ENCODE results near the gene CYB561D2.

CYB561D2 gene

DNA sequence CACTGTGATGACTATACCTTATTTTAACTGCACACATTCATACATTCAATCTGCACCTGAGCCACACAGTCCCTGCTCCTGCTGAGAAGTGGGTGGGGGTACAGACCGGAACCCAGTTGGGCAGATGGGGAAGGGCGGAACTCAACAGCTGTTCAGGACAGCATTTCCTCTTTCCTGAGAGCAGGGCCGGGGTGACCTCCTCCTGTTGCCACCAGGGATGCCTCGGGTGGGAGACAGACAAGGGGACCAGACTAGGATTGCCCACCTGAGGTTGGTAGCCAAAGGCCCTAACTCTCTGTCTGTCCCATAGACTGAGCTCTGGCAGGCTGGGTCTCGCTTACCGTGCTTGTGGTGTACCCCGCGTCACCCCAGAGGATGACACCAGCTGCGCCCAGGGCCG lies 32.0 kb upstream of the CYB561D2 start:
- peak overlapping the region in 1 of 2 donors; percentile 74 for H3K4me3 ChIP-seq (ENCODE audit: low read depth in 1 of 2, low read length in 2 of 2)
- H3K9ac ChIP-seq (ENCODE audit: low read length) = peak overlapping the region; percentile 35
- H3K36me3 ChIP-seq (ENCODE audit: insufficient read depth, low read length) = peaks cover 20% of the 10 kb centered on the region
- H3K9me3 ChIP-seq (ENCODE audit: low read length) = no peaks in the 10 kb centered on the region
- peaks cover 44% of the 10 kb centered on the region for H3K4me1 ChIP-seq (ENCODE audit: insufficient read depth, low read length)
- no peaks in the 10 kb centered on the region for H3K27me3 ChIP-seq (ENCODE audit: control insufficient read depth in 1 of 2, insufficient read depth in 2 of 2, low read length in 2 of 2)
- H3K27ac ChIP-seq (ENCODE audit: low read depth, low read length) = no peak overlapping the region

DNA sequence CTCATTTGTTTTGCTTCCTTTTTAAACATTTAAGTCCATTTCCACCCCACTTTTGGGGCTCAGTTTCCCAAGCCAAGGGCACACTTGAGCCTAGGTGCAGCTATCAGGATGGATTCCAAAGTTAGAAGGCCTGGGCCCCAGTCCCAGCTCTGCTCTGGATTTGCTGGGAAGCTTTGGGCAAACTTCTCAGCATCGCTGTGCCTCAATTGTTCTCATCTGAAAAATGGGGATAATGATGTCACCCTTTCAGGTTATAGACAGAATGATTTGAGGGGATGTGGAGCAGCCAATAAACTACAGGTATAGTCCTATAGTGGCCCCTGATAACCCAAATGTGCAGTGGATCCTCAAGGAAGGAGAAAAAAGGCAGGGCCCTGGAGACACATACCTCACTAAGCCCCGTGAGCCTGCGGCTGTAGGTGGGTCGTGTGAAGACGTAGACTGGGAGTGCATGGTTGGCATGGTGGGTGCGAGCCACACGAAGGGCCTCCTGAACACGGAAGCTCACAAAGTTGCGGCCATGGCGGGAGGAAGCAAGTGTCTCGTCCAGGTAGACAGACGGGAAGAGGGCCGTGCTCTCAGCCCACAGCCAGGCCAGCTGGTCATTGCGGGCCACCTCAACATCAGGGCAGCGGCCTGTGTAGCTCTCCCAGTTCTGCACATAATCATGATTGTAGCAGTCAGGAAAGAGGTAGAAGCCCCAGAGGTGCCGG lies 31.3 kb upstream of the CYB561D2 start:
- Histone ChIP-seq H3K9ac (ENCODE audit: low read length) (peak overlapping the region; percentile 35), H3K9me3 (ENCODE audit: low read length) (no peaks in the 10 kb centered on the region), H3K27me3 (ENCODE audit: control insufficient read depth in 1 of 2, insufficient read depth in 2 of 2, low read length in 2 of 2) (no peaks in the 10 kb centered on the region), H3K27ac (ENCODE audit: low read depth, low read length) (no peak overlapping the region), H3K4me3 (ENCODE audit: low read depth in 1 of 2, low read length in 2 of 2) (peak overlapping the region in 1 of 2 donors; percentile 74), H3K36me3 (ENCODE audit: insufficient read depth, low read length) (peaks cover 20% of the 10 kb centered on the region), H3K4me1 (ENCODE audit: insufficient read depth, low read length) (peaks cover 48% of the 10 kb centered on the region)

DNA sequence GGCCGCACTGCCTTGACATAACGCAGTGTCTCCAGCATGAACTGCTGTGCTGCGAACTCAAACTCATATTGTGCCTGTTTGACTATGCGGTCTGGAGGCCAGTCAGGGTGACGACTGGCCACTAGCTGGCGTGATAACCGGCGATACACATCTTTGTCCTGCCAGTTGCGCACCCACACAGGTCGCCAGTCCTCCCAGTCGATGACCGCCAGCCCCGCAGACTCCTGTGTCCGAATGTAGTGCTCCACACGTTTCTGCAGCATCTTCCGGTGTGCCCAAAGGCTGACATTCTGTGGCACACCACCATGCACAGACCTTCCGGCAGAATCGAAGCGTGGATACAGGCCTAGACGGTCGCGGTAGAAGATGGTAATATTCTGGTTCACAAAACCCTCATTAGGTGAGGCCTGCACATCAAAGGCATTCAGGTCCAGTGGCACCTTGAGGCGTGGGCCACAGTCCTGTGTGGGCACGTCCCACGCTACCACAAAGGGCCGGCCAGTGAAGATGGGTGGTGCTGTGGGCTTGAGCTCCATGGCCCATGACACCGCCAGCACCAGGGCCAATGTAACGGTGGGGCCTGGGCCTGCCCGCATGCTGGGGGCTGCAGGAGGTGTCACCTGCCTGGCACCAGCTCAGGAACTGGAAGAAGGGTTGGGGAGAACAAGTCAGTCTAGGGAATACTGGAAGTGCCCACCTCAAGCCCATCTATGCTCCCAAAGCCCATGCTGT lies 30.6 kb upstream of the CYB561D2 start:
- Histone ChIP-seq H3K36me3 (ENCODE audit: insufficient read depth, low read length) (peaks cover 22% of the 10 kb centered on the region), H3K9me3 (ENCODE audit: low read length) (no peaks in the 10 kb centered on the region), H3K27ac (ENCODE audit: low read depth, low read length) (peak overlapping the region; percentile 83), H3K4me3 (ENCODE audit: low read depth in 1 of 2, low read length in 2 of 2) (peak overlapping the region; percentile 74 to 91), H3K9ac (ENCODE audit: low read length) (peak overlapping the region; percentile 71), H3K4me1 (ENCODE audit: insufficient read depth, low read length) (peaks cover 53% of the 10 kb centered on the region), H3K27me3 (ENCODE audit: control insufficient read depth in 1 of 2, insufficient read depth in 2 of 2, low read length in 2 of 2) (no peaks in the 10 kb centered on the region)

DNA sequence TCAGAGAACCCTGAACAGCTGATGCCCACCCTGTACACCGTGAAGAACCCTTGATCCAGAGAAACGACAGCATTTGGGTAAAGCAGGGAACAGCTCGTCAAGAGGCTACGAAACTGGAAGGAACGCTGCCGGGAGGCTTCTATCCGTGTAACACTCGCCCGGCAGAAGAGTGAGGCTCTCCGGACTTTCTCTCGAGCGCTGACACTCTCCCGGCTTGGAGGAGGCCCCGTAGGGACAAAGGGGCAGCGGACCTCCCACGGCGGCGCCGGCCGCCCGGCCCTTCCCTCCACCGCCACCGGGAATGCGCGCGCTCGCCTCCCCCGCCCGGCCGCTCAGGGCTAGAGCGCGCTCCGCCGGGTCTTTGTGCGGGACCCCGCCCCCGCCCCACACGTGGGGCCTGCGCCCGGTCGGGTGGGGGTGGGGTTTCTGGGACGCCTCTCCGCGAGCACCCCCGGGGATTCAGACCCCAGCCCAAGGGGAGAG lies 29.8 kb upstream of the CYB561D2 start:
- H3K9ac ChIP-seq (ENCODE audit: low read length) = peak overlapping the region; percentile 71
- peak overlapping the region; percentile 83 for H3K27ac ChIP-seq (ENCODE audit: low read depth, low read length)
- H3K4me1 ChIP-seq (ENCODE audit: insufficient read depth, low read length) = peaks cover 53% of the 10 kb centered on the region
- H3K27me3 ChIP-seq (ENCODE audit: control insufficient read depth in 1 of 2, insufficient read depth in 2 of 2, low read length in 2 of 2) = no peaks in the 10 kb centered on the region
- H3K36me3 ChIP-seq (ENCODE audit: insufficient read depth, low read length) = peaks cover 29% of the 10 kb centered on the region
- H3K4me3 ChIP-seq (ENCODE audit: low read depth in 1 of 2, low read length in 2 of 2) = peak overlapping the region; percentile 74 to 91
- no peaks in the 10 kb centered on the region for H3K9me3 ChIP-seq (ENCODE audit: low read length)

DNA sequence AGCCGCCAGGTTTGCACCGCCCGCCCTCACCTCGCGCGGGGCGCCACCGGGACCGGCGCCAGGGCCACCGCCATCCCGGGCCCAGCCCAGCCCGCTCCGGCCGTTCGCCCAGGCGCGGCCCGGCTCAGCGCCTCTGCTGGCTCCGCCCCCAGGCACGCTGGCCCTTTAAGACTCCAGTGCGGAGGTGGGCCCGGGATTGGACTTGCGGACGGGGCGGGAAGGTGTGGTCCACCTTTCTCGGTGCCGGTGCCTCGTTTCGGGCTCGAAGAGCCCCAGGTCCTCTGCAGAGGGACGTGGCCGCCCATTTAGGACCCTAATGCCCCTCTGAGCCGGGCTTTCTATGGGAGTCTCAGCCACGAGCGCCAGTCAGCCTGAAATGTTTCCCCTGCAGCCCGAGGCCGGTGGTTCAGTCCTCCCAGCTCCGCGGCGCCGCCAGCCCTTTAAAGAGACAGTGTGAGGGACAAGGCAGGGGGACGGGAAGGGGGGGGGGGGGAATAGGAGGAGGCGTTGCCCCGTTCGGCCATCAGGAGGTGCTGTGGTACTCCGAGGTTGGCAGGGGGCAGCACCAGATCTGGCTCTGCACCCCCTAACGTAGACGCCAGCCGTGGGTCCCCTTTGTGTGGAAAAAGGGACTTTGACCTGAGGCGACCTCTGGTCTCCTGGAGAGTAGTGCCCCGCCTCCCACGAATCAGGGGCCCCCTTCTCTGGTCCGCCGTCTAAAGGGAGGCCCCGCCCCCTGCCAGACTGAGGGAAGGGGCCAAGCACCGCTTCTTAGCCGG lies 29.1 kb upstream of the CYB561D2 start:
- H3K27ac ChIP-seq (ENCODE audit: low read depth, low read length) = peak overlapping the region; percentile 83
- peaks cover 53% of the 10 kb centered on the region for H3K4me1 ChIP-seq (ENCODE audit: insufficient read depth, low read length)
- peaks cover 29% of the 10 kb centered on the region for H3K36me3 ChIP-seq (ENCODE audit: insufficient read depth, low read length)
- no peaks in the 10 kb centered on the region for H3K27me3 ChIP-seq (ENCODE audit: control insufficient read depth in 1 of 2, insufficient read depth in 2 of 2, low read length in 2 of 2)
- H3K9ac ChIP-seq (ENCODE audit: low read length) = peak overlapping the region; percentile 71
- H3K9me3 ChIP-seq (ENCODE audit: low read length) = no peaks in the 10 kb centered on the region
- peak overlapping the region; percentile 74 to 91 for H3K4me3 ChIP-seq (ENCODE audit: low read depth in 1 of 2, low read length in 2 of 2)

DNA sequence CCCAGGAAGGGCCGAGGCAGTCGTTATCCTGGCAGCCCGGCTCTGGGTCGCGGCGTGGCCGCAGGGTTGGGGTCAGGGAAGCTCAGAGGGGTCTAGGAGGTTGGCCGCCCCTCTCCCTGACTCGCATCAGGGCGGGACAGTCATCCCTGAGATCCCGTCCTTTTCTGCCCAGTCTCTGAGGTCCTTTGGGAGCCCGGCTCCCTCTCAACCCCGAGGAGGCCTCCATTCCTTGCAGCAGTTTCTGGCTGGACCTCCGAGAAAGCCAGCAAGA lies 28.6 kb upstream of the CYB561D2 start:
- H3K27me3 ChIP-seq (ENCODE audit: control insufficient read depth in 1 of 2, insufficient read depth in 2 of 2, low read length in 2 of 2) = no peaks in the 10 kb centered on the region
- H3K27ac ChIP-seq (ENCODE audit: low read depth, low read length) = peak overlapping the region; percentile 83
- H3K4me3 ChIP-seq (ENCODE audit: low read depth in 1 of 2, low read length in 2 of 2) = peak overlapping the region; percentile 74 to 91
- H3K4me1 ChIP-seq (ENCODE audit: insufficient read depth, low read length) = peaks cover 54% of the 10 kb centered on the region
- no peaks in the 10 kb centered on the region for H3K9me3 ChIP-seq (ENCODE audit: low read length)
- H3K36me3 ChIP-seq (ENCODE audit: insufficient read depth, low read length) = peaks cover 29% of the 10 kb centered on the region
- peak overlapping the region; percentile 31 for H3K9ac ChIP-seq (ENCODE audit: low read length)

DNA sequence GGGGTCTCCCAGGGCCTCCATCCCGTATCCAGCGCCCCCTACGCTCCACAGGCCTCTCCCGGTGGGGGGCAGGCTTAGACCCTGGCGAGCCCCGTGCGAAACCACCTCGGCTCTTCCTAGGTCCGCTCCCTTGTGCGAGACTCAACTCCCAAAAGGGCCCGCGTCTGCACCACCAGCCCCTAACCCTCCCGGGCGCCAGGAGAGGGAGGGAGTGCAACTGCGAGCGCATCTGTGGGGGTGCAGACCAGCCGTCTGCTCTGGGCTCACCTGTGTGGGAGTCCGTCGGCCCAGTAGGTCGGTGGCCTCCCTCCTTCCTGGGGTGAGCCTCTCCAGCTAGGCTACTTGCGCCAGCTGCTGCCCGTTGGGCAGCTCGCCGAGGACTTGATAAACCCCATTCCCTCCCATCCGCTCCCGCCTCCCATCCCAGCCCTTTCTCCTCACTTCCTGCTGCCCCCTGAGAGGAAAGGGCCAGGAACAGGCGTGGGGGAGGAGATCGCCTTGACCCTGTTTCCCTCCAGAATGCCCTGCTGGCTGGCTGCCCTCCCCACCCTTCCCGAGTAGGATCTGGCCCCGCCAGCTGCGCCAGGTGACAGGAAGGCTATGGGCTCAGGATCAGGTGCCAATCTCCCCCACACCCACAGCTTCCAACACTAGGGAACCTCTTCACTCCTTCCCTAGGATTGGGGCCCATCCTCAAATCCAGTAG lies 28.1 kb upstream of the CYB561D2 start, which contains the start of gene HYAL2:
Gene HYAL2, minus strand, starts transcription at position 360 of the 706 bp plus-strand sequence. CDS start 2,256 bp downstream, outside the sequence.
- H3K4me1 ChIP-seq (ENCODE audit: insufficient read depth, low read length) = peaks cover 54% of the 10 kb centered on the region
- H3K36me3 ChIP-seq (ENCODE audit: insufficient read depth, low read length) = peaks cover 29% of the 10 kb centered on the region
- no peaks in the 10 kb centered on the region for H3K9me3 ChIP-seq (ENCODE audit: low read length)
- H3K9ac ChIP-seq (ENCODE audit: low read length) = peak within 1 kb of the TSS; percentile 57
- H3K4me3 ChIP-seq (ENCODE audit: low read depth in 1 of 2, low read length in 2 of 2) = peak within 1 kb of the TSS; percentile 74 to 91
- no peaks in the 10 kb centered on the region for H3K27me3 ChIP-seq (ENCODE audit: control insufficient read depth in 1 of 2, insufficient read depth in 2 of 2, low read length in 2 of 2)
- peak within 1 kb of the TSS; percentile 83 for H3K27ac ChIP-seq (ENCODE audit: low read depth, low read length)

DNA sequence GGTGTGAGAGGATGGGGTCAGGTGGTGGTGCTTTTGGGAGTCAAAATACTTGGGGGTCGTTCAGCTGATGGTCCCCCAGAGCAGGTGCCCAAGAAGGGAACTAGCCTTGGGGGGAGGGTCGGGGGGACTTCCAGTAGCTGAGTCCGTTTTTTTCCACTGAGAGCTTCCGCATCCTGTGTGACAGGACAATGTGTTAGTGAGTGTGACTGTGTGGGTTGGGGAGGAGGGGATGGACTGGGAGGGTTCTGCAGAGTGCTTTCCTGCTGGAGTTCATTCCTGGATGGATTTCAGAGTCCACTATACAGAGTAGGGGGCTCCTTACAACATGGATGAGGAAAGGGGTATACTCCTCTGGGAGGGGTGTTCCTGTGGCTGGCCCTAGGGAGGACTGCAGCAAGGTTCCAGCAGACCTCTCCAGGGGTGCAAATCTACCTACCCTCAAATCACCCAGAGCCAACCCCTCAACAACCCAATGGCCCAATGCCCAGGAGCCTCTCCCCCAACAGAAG lies 27.5 kb upstream of the CYB561D2 start:
- H3K36me3 ChIP-seq (ENCODE audit: insufficient read depth, low read length) = peaks cover 25% of the 10 kb centered on the region
- no peak overlapping the region for H3K9ac ChIP-seq (ENCODE audit: low read length)
- H3K9me3 ChIP-seq (ENCODE audit: low read length) = no peaks in the 10 kb centered on the region
- no peaks in the 10 kb centered on the region for H3K27me3 ChIP-seq (ENCODE audit: control insufficient read depth in 1 of 2, insufficient read depth in 2 of 2, low read length in 2 of 2)
- peaks cover 53% of the 10 kb centered on the region for H3K4me1 ChIP-seq (ENCODE audit: insufficient read depth, low read length)
- H3K4me3 ChIP-seq (ENCODE audit: low read depth in 1 of 2, low read length in 2 of 2) = no peak overlapping the region
- no peak overlapping the region for H3K27ac ChIP-seq (ENCODE audit: low read depth, low read length)

DNA sequence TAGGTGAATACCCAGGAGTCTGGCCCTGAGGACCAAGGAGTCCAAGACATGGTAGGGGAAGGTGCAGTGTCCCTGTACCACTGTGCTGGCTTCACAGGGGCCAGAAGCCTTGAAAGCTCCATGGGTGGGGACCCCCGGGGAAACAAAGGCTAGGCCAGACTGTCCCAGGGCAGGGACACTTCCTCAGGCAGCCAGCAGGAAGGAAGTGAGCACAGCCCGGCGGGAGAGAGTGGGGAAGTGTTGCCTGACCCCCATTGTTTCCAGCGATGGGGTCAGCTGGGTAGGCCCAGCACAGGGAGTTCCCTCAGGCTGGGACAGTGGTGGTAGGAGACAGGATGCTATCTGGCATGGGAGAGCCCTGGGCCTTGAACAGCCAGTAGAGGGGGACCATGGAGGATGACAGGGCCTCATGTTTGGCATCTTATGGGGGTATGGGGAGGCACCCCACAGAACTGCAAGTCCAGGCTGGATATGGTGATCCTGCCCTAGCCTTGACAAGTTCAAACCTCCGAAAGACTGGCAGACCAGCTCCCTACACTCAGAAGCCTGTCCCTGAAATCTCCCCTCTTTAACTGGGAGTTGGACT lies 27.0 kb upstream of the CYB561D2 start:
- Histone ChIP-seq H3K9me3 (ENCODE audit: low read length) (no peaks in the 10 kb centered on the region), H3K9ac (ENCODE audit: low read length) (no peak overlapping the region), H3K27ac (ENCODE audit: low read depth, low read length) (peak overlapping the region; percentile 38), H3K4me1 (ENCODE audit: insufficient read depth, low read length) (peaks cover 52% of the 10 kb centered on the region), H3K4me3 (ENCODE audit: low read depth in 1 of 2, low read length in 2 of 2) (no peak overlapping the region), H3K27me3 (ENCODE audit: control insufficient read depth in 1 of 2, insufficient read depth in 2 of 2, low read length in 2 of 2) (no peaks in the 10 kb centered on the region), H3K36me3 (ENCODE audit: insufficient read depth, low read length) (peaks cover 19% of the 10 kb centered on the region)

DNA sequence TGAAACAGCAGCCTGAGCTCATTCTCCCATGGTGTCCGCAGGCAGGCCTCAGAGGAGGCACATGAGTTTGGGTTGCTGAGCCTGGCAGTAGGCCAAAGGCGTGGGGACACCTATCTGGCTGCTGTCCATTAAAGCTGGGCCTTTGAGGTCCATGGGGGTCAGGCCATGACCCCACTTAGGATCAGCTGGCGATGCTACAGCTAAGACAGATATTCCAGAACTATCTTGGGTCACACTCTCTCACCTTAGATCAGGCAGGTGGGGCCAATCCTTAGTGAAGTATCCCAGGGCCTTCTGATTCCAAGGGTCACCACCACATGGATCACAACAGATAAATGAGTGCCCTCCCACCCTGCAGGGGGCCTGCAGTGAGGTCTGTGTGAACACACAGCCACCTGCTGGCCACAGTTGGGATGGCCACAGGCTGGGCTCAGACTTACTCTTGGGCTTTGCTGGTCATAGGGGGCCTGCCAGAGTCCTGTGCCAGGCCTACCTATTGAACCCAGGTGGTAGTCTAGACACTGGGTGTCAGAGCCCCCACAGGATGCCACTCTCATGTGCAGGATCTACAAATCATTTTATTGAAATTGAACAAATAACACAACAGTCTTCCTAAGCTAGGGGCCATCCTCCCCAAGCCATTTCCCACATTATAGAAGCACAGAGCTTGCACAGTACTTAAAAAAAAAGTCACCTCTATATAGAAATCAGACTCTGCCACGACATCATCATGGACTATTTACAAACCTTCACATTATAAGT lies 26.1 kb upstream of the CYB561D2 start:
- peaks cover 15% of the 10 kb centered on the region for H3K36me3 ChIP-seq (ENCODE audit: insufficient read depth, low read length)
- H3K27me3 ChIP-seq (ENCODE audit: control insufficient read depth in 1 of 2, insufficient read depth in 2 of 2, low read length in 2 of 2) = no peaks in the 10 kb centered on the region
- H3K4me3 ChIP-seq (ENCODE audit: low read depth in 1 of 2, low read length in 2 of 2) = no peak overlapping the region
- peak overlapping the region; percentile 38 for H3K27ac ChIP-seq (ENCODE audit: low read depth, low read length)
- H3K4me1 ChIP-seq (ENCODE audit: insufficient read depth, low read length) = peaks cover 45% of the 10 kb centered on the region
- no peak overlapping the region for H3K9ac ChIP-seq (ENCODE audit: low read length)
- no peaks in the 10 kb centered on the region for H3K9me3 ChIP-seq (ENCODE audit: low read length)
